NCI-H1105 treated with DMSO at 0.1 percent for 48 hours (cell line): Measurements from ENCODE around the gene TMEM150B.
A peak's percentile ranks its signal among the peaks of the same experiment; 100 is the strongest.

Experiments used
- DNase-seq: peaks from one replicate; lab custom pipeline; 2025; lab: John Stamatoyannopoulos, UW

The TMEM150B gene

DNA sequence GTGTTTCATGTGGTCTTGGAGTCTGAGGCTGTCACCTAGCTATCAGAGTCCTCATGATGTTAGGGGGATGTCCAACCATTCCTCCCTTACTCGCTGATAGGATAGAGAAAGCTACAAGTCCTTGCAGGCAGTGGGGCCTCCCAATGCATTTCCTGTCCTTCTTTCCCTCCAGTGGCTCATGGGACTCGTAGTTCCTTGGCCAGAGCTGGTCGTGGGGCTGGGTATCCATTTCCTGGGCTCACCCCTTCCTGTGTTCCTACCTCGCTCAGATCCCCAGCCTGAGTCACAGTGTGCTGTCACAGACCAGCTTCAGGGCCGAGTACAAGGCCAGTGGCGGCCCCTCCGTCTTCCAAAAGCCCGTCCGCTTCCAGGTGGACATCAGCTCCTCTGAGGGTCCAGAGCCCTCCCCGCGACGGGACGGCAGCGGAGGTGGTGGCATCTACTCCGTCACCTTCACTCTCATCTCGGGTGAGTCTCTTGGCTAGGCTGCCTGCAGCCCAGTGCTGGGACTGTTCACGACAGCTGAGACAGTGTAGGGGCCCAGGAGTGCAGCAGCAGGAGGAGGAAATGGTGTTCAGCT lies 19.1 kb downstream of the TMEM150B start:
- DNase-seq, result no peak

- peak; percentile 17 for DNase-seq
Observed at GRCh38 chr19:55305491-55305890, 19.6 kb downstream of the TMEM150B start.

GRCh38 chr19:55304980-55305379 lies 20.2 kb downstream of the TMEM150B start:
- DNase-seq, result no peak

- peak; percentile 4 for DNase-seq
Observed at GRCh38 chr19:55304279-55304978, 20.7 kb downstream of the TMEM150B start.

- no peak for DNase-seq
Observed at GRCh38 chr19:55303477-55303876, 21.7 kb downstream of the TMEM150B start.

DNA sequence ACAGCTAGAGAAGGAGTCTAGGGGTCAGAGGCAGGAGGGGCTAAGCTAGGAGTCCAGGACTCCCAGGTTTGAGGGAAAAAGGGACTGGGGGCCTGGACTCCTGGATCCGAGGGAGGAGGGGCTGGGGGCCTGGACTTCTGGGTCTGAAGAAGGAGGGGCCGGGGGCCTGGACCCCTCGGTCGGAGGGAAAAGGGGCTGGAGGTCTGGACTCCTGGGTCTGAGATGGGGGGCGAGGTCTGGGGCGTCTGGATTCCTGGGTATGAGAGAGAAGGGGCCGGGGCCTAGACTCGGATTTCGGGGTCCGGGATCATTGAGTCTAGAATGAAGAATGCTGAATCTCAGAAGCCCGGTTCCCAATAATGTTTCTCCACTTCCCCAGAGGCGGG lies 22.8 kb downstream of the TMEM150B start:
- no peak for DNase-seq

DNA sequence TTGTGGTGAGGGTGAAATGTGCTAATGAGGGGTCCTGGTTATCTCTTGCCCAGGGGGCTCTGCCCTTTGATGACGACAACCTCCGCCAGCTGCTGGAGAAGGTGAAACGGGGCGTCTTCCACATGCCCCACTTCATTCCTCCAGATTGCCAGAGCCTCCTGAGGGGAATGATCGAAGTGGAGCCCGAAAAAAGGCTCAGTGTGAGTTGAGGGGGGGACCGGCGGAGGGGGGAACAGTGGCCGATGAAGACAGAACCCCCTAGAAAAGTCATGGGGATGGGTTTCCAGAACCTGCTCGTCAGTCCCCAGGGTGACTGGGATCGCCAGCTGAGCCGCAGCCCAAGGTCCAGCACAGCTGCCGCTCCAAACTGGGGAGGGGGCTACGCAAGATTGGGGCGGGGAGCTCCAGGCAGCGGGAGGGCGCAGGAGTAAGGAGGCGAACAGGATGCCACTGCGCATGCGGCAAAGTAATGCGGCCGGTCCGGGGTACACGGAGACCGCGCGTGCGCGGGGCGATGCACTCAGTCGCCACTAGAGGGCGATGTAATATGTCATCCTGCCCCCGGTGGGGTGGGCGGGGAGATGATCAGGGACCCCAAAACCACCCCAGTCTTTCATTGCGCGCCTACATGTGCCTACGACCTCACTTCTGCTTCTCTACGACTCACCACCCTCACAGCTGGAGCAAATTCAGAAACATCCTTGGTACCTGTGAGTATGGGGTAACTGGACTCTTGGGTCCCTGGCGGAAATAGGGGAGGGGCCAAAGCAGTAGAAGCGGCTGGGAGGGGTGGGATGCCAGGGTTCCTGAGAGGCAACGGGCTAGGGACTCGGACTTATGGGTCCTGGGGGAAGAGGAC lies 23.5 kb downstream of the TMEM150B start:
- DNase-seq, result peak; percentile 86

GRCh38 chr19:55300886-55301458 lies 24.2 kb downstream of the TMEM150B start:
- no peak for DNase-seq

- DNase-seq, result no peak
Observed at GRCh38 chr19:55299991-55300390, 25.1 kb downstream of the TMEM150B start.

- DNase-seq, result no peak
Observed at GRCh38 chr19:55297267-55297666, 27.9 kb downstream of the TMEM150B start.

- no peak for DNase-seq
Observed at GRCh38 chr19:55289117-55289796, 35.9 kb downstream of the TMEM150B start.

DNA sequence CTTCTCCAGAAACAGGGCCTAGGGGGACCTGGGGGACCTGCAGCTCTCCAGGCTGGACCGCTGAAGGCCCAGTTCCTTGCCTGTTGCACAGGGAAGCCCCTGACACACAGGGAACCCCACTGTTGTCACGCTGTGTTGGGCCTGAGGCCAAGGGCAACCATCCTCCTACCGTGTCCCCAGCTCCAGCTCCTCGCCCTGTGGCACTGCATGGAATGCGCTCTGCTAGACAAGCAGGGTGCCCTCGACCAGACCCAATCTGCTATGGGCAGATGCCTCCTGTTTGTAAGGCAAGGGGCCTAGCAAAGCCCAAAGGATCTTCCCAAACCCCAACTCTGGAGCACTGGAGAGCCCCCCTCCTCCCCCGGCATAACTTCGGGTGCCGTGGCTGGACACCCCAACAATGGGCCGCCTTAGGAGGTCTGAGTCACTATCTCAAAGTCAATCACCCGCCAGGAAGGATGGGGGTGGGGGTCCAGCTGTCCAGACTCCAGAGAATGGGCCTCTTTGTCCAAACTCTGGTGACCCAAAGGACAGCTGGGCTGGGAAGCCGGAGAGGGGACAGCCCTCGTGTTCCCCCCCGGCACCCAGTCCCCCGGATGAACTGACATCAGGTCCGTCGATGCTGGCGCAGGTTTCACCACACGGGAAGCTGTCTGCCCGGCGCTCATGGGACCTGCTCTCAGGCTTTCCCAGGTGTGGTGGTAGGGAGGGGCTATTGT lies 37.6 kb downstream of the TMEM150B start:
- no peak for DNase-seq

GRCh38 chr19:55285229-55285890 lies 39.8 kb downstream of the TMEM150B start:
- no peak for DNase-seq

GRCh38 chr19:55284405-55285058 lies 40.6 kb downstream of the TMEM150B start:
- peak; percentile 5 for DNase-seq

DNA sequence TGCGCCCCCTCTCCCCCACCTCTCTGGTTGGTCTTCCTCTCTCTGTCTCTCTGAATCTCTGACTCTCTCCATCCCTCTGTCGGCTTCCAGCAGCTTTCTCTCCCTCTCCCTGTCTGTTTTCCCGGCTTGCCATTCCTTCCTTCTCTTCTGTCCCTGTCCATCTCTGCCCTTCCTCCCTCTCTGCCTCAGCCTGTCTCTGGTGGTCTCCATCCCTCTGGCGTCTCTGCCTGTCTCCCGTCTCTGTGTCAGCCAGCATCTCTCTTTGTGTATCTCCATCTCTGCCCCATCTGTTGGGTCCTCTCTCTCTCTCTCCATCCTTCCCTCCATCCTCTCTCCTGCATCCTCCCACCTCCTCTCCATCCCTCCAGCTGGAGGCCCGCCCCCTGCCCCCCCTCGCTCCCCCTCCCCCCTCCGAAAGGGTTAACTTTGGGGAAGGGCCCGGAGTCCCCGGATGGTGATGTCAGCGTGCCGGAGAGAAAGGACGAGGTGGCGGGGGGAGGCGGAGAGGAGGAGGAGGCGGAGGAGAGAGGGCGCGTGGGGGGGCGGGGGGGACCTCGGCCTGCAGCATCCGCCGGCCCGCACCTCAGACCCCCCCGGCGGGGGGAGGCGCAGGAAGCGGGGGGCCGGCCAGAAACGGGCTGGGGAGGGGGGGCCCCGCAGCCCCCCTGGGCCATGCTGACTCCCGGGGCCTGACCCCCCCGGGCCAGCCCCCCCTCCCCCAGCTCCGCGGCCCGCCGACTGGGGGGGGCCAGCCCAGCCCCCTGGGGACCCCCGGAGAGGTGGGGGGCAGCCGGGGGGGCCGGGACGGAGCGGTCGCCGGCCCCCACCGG lies 41.4 kb downstream of the TMEM150B start, which contains the start of gene BRSK1:
TSS of gene BRSK1 (plus strand) at position 450 of the 830 bp plus-strand sequence. CDS start 446 bp downstream, outside the sequence.
- DNase-seq, result peak; percentile 77

DNA sequence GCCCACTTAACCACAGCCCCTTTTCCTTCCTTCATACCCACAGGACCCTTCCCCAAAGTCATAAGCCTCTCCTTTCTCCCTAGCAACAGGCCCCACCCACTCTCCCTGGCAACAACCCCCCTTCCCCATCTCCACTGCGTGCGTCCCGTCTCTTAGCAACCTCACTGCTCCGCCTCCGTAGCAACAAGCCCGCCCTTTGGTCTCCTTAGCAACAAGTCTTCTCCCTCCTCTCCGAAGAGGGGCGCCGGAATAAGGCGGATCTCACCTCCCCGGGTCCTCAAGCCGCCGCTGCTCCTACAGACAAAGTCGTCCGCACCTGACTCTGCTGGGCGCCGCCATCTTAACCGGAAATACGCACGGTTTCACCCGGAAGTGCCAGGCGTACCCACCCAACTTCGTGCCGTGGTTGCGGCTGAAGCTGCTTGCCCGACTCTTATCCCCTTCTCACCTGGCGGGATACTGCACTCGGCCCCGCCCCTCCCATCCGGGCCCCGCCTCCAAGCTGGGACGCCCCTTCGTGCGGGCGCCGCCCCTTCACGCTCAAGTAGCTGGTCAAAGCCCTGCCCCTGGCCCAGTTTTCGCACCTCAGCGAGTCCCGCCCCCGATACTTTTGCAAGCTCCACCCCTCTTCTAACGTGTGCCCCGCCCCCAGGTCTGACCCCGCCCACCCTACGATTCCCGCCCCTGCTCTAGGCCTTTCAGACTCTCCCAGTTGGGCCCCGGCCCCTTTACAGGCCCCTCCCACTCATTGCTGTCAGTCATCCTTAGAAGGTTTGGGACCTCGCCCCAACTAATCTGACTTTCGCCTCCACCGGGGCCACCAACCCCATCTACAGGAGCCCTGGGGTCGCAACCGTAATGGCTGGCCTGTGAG lies 45.1 kb downstream of the TMEM150B start, which contains the start of gene HSPBP1:
TSS of gene HSPBP1 (minus strand) at position 341 of the 874 bp plus-strand sequence. CDS start 502 bp downstream, outside the sequence.
- peak; percentile 98 for DNase-seq

GRCh38 chr19:55279340-55279739 lies 45.8 kb downstream of the TMEM150B start:
- no peak for DNase-seq
